HL-60/S4 treated with retinoic acid at 250 ng/mL for 4 days and 3 days (cell line): ENCODE data around the gene FOSL1.

ENCODE experiments used
- in situ Hi-C: fragments of 300-500 bp; cut with MboI; formaldehyde crosslinking; loops from 2 replicates; pipeline ENCODE4 v1.7.0; 2022; ENCODE audit warnings: low sequenced_read_pairs

The FOSL1 gene

GRCh38 chr11:65920372-65920802 lies 20.2 kb upstream of the FOSL1 start:
- in situ Hi-C loops, result no loop called here

GRCh38 chr11:65919573-65920371 lies 19.6 kb upstream of the FOSL1 start:
- in situ Hi-C loops, result no loop called here

- in situ Hi-C loops, result no loop called here
Observed at GRCh38 chr11:65919141-65919572, 19.0 kb upstream of the FOSL1 start, which contains the start of gene DRAP1. DRAP1 (plus strand) TSS chr11:65919426; CDS start chr11:65919502, 76 bp downstream.

- in situ Hi-C loops, result no loop called here
Observed at GRCh38 chr11:65918211-65919140, 18.3 kb upstream of the FOSL1 start, which contains the start of gene C11orf68. C11orf68 (minus strand) TSS chr11:65919062; CDS start chr11:65919031, 31 bp downstream.

GRCh38 chr11:65917434-65918210 lies 17.4 kb upstream of the FOSL1 start:
- in situ Hi-C loops, result no loop called here

- in situ Hi-C loops, result no loop called here
Observed at GRCh38 chr11:65917077-65917433, 16.9 kb upstream of the FOSL1 start.

- in situ Hi-C loops, result no loop called here
Observed at GRCh38 chr11:65916391-65916790, 16.2 kb upstream of the FOSL1 start.

GRCh38 chr11:65915821-65916251 lies 15.6 kb upstream of the FOSL1 start:
- in situ Hi-C loops, result no loop called here

GRCh38 chr11:65915101-65915820 lies 15.1 kb upstream of the FOSL1 start:
- in situ Hi-C loops, result no loop called here

- in situ Hi-C loops, result no loop called here
Observed at GRCh38 chr11:65912845-65913244, 12.7 kb upstream of the FOSL1 start.

GRCh38 chr11:65911682-65912568 lies 11.7 kb upstream of the FOSL1 start:
- in situ Hi-C loops, result no loop called here

GRCh38 chr11:65907878-65908277 lies 7.7 kb upstream of the FOSL1 start:
- in situ Hi-C loops, result no loop called here

GRCh38 chr11:65906602-65907001 lies 6.4 kb upstream of the FOSL1 start:
- in situ Hi-C loops, result no loop called here

GRCh38 chr11:65903715-65904114 lies 3.5 kb upstream of the FOSL1 start:
- in situ Hi-C loops, result no loop called here

GRCh38 chr11:65903068-65903481 lies 2.9 kb upstream of the FOSL1 start:
- in situ Hi-C loops, result no loop called here

GRCh38 chr11:65900899-65901180 lies 652 bp upstream of the FOSL1 start:
- in situ Hi-C loops, result no loop called here

GRCh38 chr11:65899356-65900124 lies 648 bp downstream of the FOSL1 start:
- in situ Hi-C loops, result no loop called here

- in situ Hi-C loops, result no loop called here
Observed at GRCh38 chr11:65898656-65899355, 1.4 kb downstream of the FOSL1 start.
